A549 (cell line): ENCODE data around the gene IFIT1B. TPM values are rescaled to one million over a fixed set of nuclear protein-coding genes. Genes with fewer than 3 reads are reported as not detected.
"Not testable (repeated sequence)": the region's sequence is repeated elsewhere in the genome, so short reads cannot be mapped to it uniquely, and the experiment has no call there.

ENCODE experiments used
- ATAC-seq, 2 experiments: fragments of 200-7000 bp in 1 of 2; fragments of >200 bp in 1 of 2; cut with Nextera tagmentation in 1 of 2; cut with Tn5 transposase in 1 of 2; 3 replicates each; pipeline versions ENCODE4 v1.8.0 to v1.9.1; 2018 to 2020; ENCODE audit warnings: mild to moderate bottlenecking in 1 of 2, moderate library complexity in 1 of 2
- CTCF ChIA-PET: fragments of 300-600 bp; sonication (Branson Sonifier 250); formaldehyde crosslinking; extraction: SDS; loops from one replicate; lab custom pipeline; 2021; ENCODE audit warnings: antibody characterized with exemption, inconsistent platforms; lab: Yijun Ruan, JAX
- POLR2A ChIA-PET: fragments of 350-600 bp; formaldehyde crosslinking; extraction: SDS; loops from one replicate; lab custom pipeline; 2021; ENCODE audit warnings: antibody characterized with exemption, inconsistent platforms; lab: Yijun Ruan, JAX
- DNase-seq, 2 experiments: peaks; one replicate each; pipeline versions ENCODE4 v3.0.0 to v3.0.0-alpha.2; 2011 to 2016; ENCODE audit warnings: low read depth in 1 of 2, low spot score in 1 of 2
- FAIRE-seq: peaks from 2 replicates; lab custom pipeline; 2011; peaks lifted over from hg19 to GRCh38; lab: Jason Lieb, UNC
- H3K27ac ChIP-seq, 2 experiments: fragments of >200 bp; sonication (Bioruptor Twin); formaldehyde crosslinking; 3 replicates each; pipeline ENCODE4 v1.5.1; 2016 to 2017
- H3K4me1 ChIP-seq: fragments of >200 bp; sonication (Bioruptor Twin); formaldehyde crosslinking; 3 replicates; pipeline ENCODE4 v1.6.1; 2016
- H3K4me2 ChIP-seq: fragments of >200 bp; sonication (Bioruptor Twin); formaldehyde crosslinking; 3 replicates; pipeline ENCODE4 v1.6.1; 2016
- H3K4me3 ChIP-seq: fragments of >200 bp; sonication (Bioruptor Twin); formaldehyde crosslinking; 3 replicates; pipeline ENCODE4 v1.5.1; 2016
- H3K9me3 ChIP-seq: fragments of >200 bp; sonication (Bioruptor Twin); formaldehyde crosslinking; 3 replicates; pipeline ENCODE4 v1.6.1; 2016
- ATOH8 ChIP-seq: fragments of 250-450 bp; sonication (Bioruptor Pico); IDR thresholded peaks from 2 replicates; pipeline ENCODE4 v1.5.0; 2020; ENCODE audit warnings: low read depth, mild to moderate bottlenecking, moderate library complexity
- BCL3 ChIP-seq: fragments of >200 bp; sonication (Bioruptor Twin); formaldehyde crosslinking; IDR thresholded peaks from 3 replicates; pipeline ENCODE4 v1.6.1; 2016
- BHLHE40 ChIP-seq: IDR thresholded peaks from 2 replicates; pipeline ENCODE4 v1.6.1; 2012; ENCODE audit warnings: low read depth, low read length, inconsistent platforms
- E2F6 ChIP-seq: IDR thresholded peaks from 2 replicates; pipeline ENCODE4 v1.6.1; 2012; ENCODE audit warnings: low read depth, borderline replicate concordance
- EHF ChIP-seq: fragments of 250-450 bp; sonication (Bioruptor Pico); IDR thresholded peaks from 2 replicates; pipeline ENCODE4 v1.5.0; 2020; ENCODE audit warnings: mild to moderate bottlenecking
- EHMT2 ChIP-seq: fragments of 200-600 bp; sonication (generic); IDR thresholded peaks from 2 replicates; pipeline ENCODE4 v1.6.1; 2016; ENCODE audit warnings: antibody characterized with exemption, low read depth, mild to moderate bottlenecking, moderate library complexity
- FOSL2 ChIP-seq, 2 experiments: fragments of 450-650 bp in 1 of 2; fragments of >200 bp in 1 of 2; sonication (Bioruptor Twin) in 1 of 2; formaldehyde crosslinking; IDR thresholded peaks; 2 replicates each; pipeline versions ENCODE4 v1.5.0 to v1.6.1; 2016 to 2020; ENCODE audit warnings: mild to moderate bottlenecking in 1 of 2, moderate library complexity in 1 of 2
- HOXB13 ChIP-seq: fragments of 250-450 bp; sonication (Bioruptor Pico); IDR thresholded peaks from 2 replicates; pipeline ENCODE4 v1.5.0; 2020; ENCODE audit warnings: low read depth, mild to moderate bottlenecking, moderate library complexity
- HOXB5 ChIP-seq: fragments of 250-450 bp; sonication (Bioruptor Pico); IDR thresholded peaks from 2 replicates; pipeline ENCODE4 v1.5.0; 2020; ENCODE audit warnings: mild to moderate bottlenecking, moderate library complexity
- JUN ChIP-seq, 2 experiments: fragments of >200 bp; sonication (Bioruptor Twin); formaldehyde crosslinking; IDR thresholded peaks; 2 replicates in 1 of 2; 3 replicates in 1 of 2; pipeline ENCODE4 v1.6.1; 2016 to 2017
- MAX ChIP-seq: IDR thresholded peaks from 2 replicates; pipeline ENCODE4 v1.6.1; 2012
- MYC ChIP-seq: IDR thresholded peaks from 2 replicates; pipeline ENCODE4 v1.6.1; 2012; ENCODE audit warnings: mild to moderate bottlenecking, inconsistent platforms, low read length, improper control_type of control experiment, borderline replicate concordance
- NPAS2 ChIP-seq: fragments of 250-450 bp; sonication (Bioruptor Pico); IDR thresholded peaks from 2 replicates; pipeline ENCODE4 v1.8.0; 2022; ENCODE audit warnings: mild to moderate bottlenecking, moderate library complexity, borderline replicate concordance
- NR3C1 ChIP-seq: fragments of >200 bp; sonication (Bioruptor Twin); formaldehyde crosslinking; IDR thresholded peaks from 3 replicates; pipeline ENCODE4 v1.6.1; 2017
- REST ChIP-seq: fragments of 200-600 bp; sonication (generic); IDR thresholded peaks from 2 replicates; pipeline ENCODE4 v1.6.1; 2016; ENCODE audit warnings: antibody characterized with exemption, mild to moderate bottlenecking, moderate library complexity
- SMC3 ChIP-seq: fragments of >200 bp; sonication (Bioruptor Twin); formaldehyde crosslinking; IDR thresholded peaks from 3 replicates; pipeline ENCODE4 v1.6.1; 2018; ENCODE audit warnings: inconsistent platforms
- TFCP2L1 ChIP-seq: fragments of 250-450 bp; sonication (Bioruptor Pico); IDR thresholded peaks from 2 replicates; pipeline ENCODE4 v1.5.0; 2021; ENCODE audit warnings: mild to moderate bottlenecking
- ZFP36 ChIP-seq: fragments of 450-650 bp; IDR thresholded peaks from 2 replicates; pipeline ENCODE4 v1.6.1; 2014; ENCODE audit warnings: borderline replicate concordance; ENCODE audit not compliant: partially characterized antibody
- ZNF302 ChIP-seq: fragments of 250-450 bp; sonication (Bioruptor Pico); IDR thresholded peaks from 2 replicates; pipeline ENCODE4 v1.9.0; 2021; ENCODE audit warnings: inconsistent platforms, mild to moderate bottlenecking, moderate library complexity
- WGBS: methylation state at CpG from one replicate; pipeline ENCODE4 v1.1.6; 2017; ENCODE audit errors: missing lambda C conversion rate; 5-methylcytosine and 5-hydroxymethylcytosine counted together
- polyA plus RNA-seq, 4 experiments: library from polyadenylated mRNA; depleted of rRNA in 3 of 4; stranded (reverse); fragments of >200 nt; fragmentation: RNase III in 1 of 4; extraction: RNeasy Plus Mini Kit Qiagen cat#74134 plus additional on column Dnase treatment in 1 of 4; gene quantifications; 2 replicates in 3 of 4; 3 replicates in 1 of 4; pipeline ENCODE4 v1.2.3, GENCODE V29; 2011 to 2017

Gene IFIT1B
- polyA plus RNA-seq, 2 of the 4 experiments (the other 2 are of a cell fraction), result not detected

GRCh38 chr10:89348975-89349374 lies 28.9 kb upstream of the IFIT1B start (continued):
- TF ChIP-seq REST, result no peak

- H3K27ac ChIP-seq, result peak overlapping the region; percentile 75 to 83
- FAIRE-seq, POLR2A ChIA-PET, H3K9me3 ChIP-seq, DNase-seq, H3K4me3 ChIP-seq: not testable (repeated sequence)
- H3K4me2 ChIP-seq, result peak overlapping the region; percentile 79
- H3K4me1 ChIP-seq, result peaks cover 54% of the 10 kb centered on the region
- CTCF ChIA-PET, result interaction anchor here (0.7 to 1.5 kb wide), 3 partner anchors 39 to 108 kb away, joined by 3 to 7 read pairs (median 3); no protein-coding TSS in a partner anchor
- 43% methylated on average over 7 of the region's 7 CpGs for WGBS
- peak in 1 of 2 experiments; percentile 55; a peak in 3 of 6 replicates for ATAC-seq
Measured at GRCh38 chr10:89350631-89351315, 27.1 kb upstream of the IFIT1B start.

GRCh38 chr10:89351412-89351779 lies 26.5 kb upstream of the IFIT1B start:
- Histone ChIP-seq H3K4me1 (peaks cover 48% of the 10 kb centered on the region), H3K4me2 (peak overlapping the region; percentile 79), H3K27ac (peak overlapping the region; percentile 75 to 83), H3K4me3 (peak overlapping the region; percentile 3; the same call in 1 of the 3 replicates), H3K9me3 (0 out of 3 replicates have a peak, but pooled peaks cover 3% of the 10 kb centered on the region)
- no peak for DNase-seq
- WGBS, result 14% methylated on average over 1 of the region's 1 CpG
- FAIRE-seq, result no peak
- ChIA-PET POLR2A (interaction anchor here (1.3 kb wide), 1 partner anchor 24 kb away, joined by 8 read pairs; the partner anchor contains the start of gene IFIT3), CTCF (interaction anchor here (0.7 to 2.4 kb wide), 5 partner anchors 16 to 108 kb away, joined by 3 to 9 read pairs (median 3); no protein-coding TSS in a partner anchor)
- ATAC-seq, result peak; percentile 54 to 63
- no peak for TF ChIP-seq EHF
- no peak for TF ChIP-seq NPAS2 (CRISPR knock-in tag)
- TF ChIP-seq JUN (IDR thresholded peaks at IDR 0.05), result no peak
- TF ChIP-seq NR3C1, result no peak
- TF ChIP-seq BCL3, result no peak
- no peak for TF ChIP-seq ZNF302 (CRISPR knock-in tag)
- TF ChIP-seq, all 56 proteins: peak for 0

- peak overlapping the region; percentile 75 to 83 for H3K27ac ChIP-seq
- H3K9me3 ChIP-seq, result 0 out of 3 replicates have a peak, but pooled peaks cover 3% of the 10 kb centered on the region
- WGBS, result 4% methylated on average over 12 of the region's 12 CpGs
- peak; percentile 62 to 80 for DNase-seq
- ATAC-seq, result peak; percentile 83 to 88
- peak overlapping the region; percentile 9; the same call in 1 of the 3 replicates for H3K4me3 ChIP-seq
- H3K4me1 ChIP-seq, result peaks cover 42% of the 10 kb centered on the region
- ChIA-PET POLR2A (interaction anchor here (0.7 to 1.3 kb wide), 4 partner anchors 10 to 81 kb away, joined by 3 to 8 read pairs (median 4); partner anchors contain the start of gene IFIT3), CTCF (interaction anchor here (0.6 to 2.4 kb wide), 5 partner anchors 16 to 82 kb away, joined by 3 to 9 read pairs (median 3); no protein-coding TSS in a partner anchor)
- peak overlapping the region; percentile 79 for H3K4me2 ChIP-seq
- no peak for FAIRE-seq
- 0 out of 2 replicates have a peak, but pooled peaks have one; percentile 21 for TF ChIP-seq FOSL2 (IDR thresholded peaks at IDR 0.05)
- peak; percentile 83 for TF ChIP-seq FOSL2 (CRISPR knock-in tag; IDR thresholded peaks at IDR 0.05)
- 0 out of 2 replicates have a peak, but pooled peaks have one; percentile 53 for TF ChIP-seq BHLHE40
- TF ChIP-seq MYC, result peak; percentile 69; the same call in 1 of the 2 replicates
- TF ChIP-seq MAX, result peak; percentile 88
- TF ChIP-seq JUN (IDR thresholded peaks at IDR 0.05), result peak in 1 of 2 experiments; percentile 15; a peak in 1 of 5 replicates
- peak; percentile 58; the same call in 1 of the 2 replicates for TF ChIP-seq EHF
- no peak for TF ChIP-seq ZFP36
- peak; percentile 85; the same call in 1 of the 2 replicates for TF ChIP-seq E2F6
- TF ChIP-seq SMC3, result no peak
- TF ChIP-seq TFCP2L1 (CRISPR knock-in tag), result no peak
- TF ChIP-seq HOXB5 (CRISPR knock-in tag), result no peak
- TF ChIP-seq EHMT2, result 0 out of 2 replicates have a peak, but pooled peaks have one; percentile 27
- peak; percentile 67; the same call in 1 of the 2 replicates for TF ChIP-seq ATOH8 (CRISPR knock-in tag)
- TF ChIP-seq ZNF302 (CRISPR knock-in tag), result peak; percentile 82
- TF ChIP-seq HOXB13 (CRISPR knock-in tag), result 0 out of 2 replicates have a peak, but pooled peaks have one; percentile 52
Measured at GRCh38 chr10:89351780-89352597, 25.9 kb upstream of the IFIT1B start.
